H9 (cell line): ENCODE measurements around the gene CDH23. TPM values are rescaled to one million over a fixed set of nuclear protein-coding genes. Genes with fewer than 3 reads are reported as not detected.

ENCODE experiments used
- DNase-seq: peaks from one replicate; pipeline ENCODE4 v3.0.0-alpha.2; 2017
- H2AFZ ChIP-seq: one replicate; pipeline ENCODE4 v1.6.1; 2013; ENCODE audit warnings: mild to moderate bottlenecking, low read length, control low read depth, moderate library complexity
- H2AK5ac ChIP-seq: 2 replicates; pipeline ENCODE4 v1.6.1; 2013; ENCODE audit warnings: low read length, control low read depth, mixed read lengths; ENCODE audit not compliant: insufficient read length
- H2BK120ac ChIP-seq: one replicate; pipeline ENCODE4 v1.6.1; 2013; ENCODE audit warnings: low read depth, mild to moderate bottlenecking, low read length, control low read depth, inconsistent platforms; ENCODE audit not compliant: poor library complexity, severe bottlenecking
- H2BK12ac ChIP-seq: 2 replicates; pipeline ENCODE4 v1.6.1; 2013; ENCODE audit warnings: low read length, control low read depth, mixed read lengths, low read depth; ENCODE audit not compliant: insufficient read length
- H2BK15ac ChIP-seq: 2 replicates; pipeline ENCODE4 v1.6.1; 2013; ENCODE audit warnings: low read depth, low read length, control low read depth
- H2BK20ac ChIP-seq: one replicate; pipeline ENCODE4 v1.6.1; 2013; ENCODE audit warnings: low read depth, mild to moderate bottlenecking, low read length, control low read depth, inconsistent platforms; ENCODE audit not compliant: poor library complexity, severe bottlenecking
- H2BK5ac ChIP-seq: 2 replicates; pipeline ENCODE4 v1.6.1; 2013; ENCODE audit warnings: low read length, control low read depth, mixed read lengths; ENCODE audit not compliant: insufficient read length
- H3K14ac ChIP-seq: 2 replicates; pipeline ENCODE4 v1.6.1; 2013; ENCODE audit warnings: low read length, control low read depth; ENCODE audit not compliant: insufficient read depth
- H3K18ac ChIP-seq: 2 replicates; pipeline ENCODE4 v1.6.1; 2013; ENCODE audit warnings: low read depth, mild to moderate bottlenecking, mixed read lengths, low read length, control low read depth; ENCODE audit not compliant: insufficient read length
- H3K23ac ChIP-seq: 2 replicates; pipeline ENCODE4 v1.6.1; 2013; ENCODE audit warnings: low read length, control low read depth, mixed read lengths, low read depth; ENCODE audit not compliant: insufficient read length
- H3K23me2 ChIP-seq: 2 replicates; pipeline ENCODE4 v1.6.1; 2013; ENCODE audit warnings: low read depth, mild to moderate bottlenecking, mixed read lengths, low read length, control low read depth; ENCODE audit not compliant: insufficient read length, poor library complexity, severe bottlenecking
- H3K27ac ChIP-seq: 2 replicates; pipeline ENCODE4 v1.5.1; 2013; ENCODE audit warnings: low read length, control low read depth, mixed read lengths, low read depth; ENCODE audit not compliant: insufficient read length
- H3K27me3 ChIP-seq: 2 replicates; pipeline ENCODE4 v1.6.1; 2013; ENCODE audit warnings: low read length, control low read depth, inconsistent platforms; ENCODE audit not compliant: insufficient read depth
- H3K4ac ChIP-seq: 2 replicates; pipeline ENCODE4 v1.6.1; 2013; ENCODE audit warnings: low read depth, mild to moderate bottlenecking, control low read depth, inconsistent platforms, low read length, moderate library complexity
- H3K4me1 ChIP-seq: 2 replicates; pipeline ENCODE4 v1.6.1; 2013; ENCODE audit warnings: low read length, control low read depth, inconsistent platforms; ENCODE audit not compliant: insufficient read depth
- H3K4me2 ChIP-seq: 2 replicates; pipeline ENCODE4 v1.6.1; 2013; ENCODE audit warnings: low read length, control low read depth, mixed read lengths; ENCODE audit not compliant: insufficient read length, insufficient read depth
- H3K56ac ChIP-seq: 2 replicates; pipeline ENCODE4 v1.6.1; 2013; ENCODE audit warnings: low read depth, mild to moderate bottlenecking, mixed read lengths, low read length, control low read depth; ENCODE audit not compliant: insufficient read length
- H3K79me1 ChIP-seq: 2 replicates; pipeline ENCODE4 v1.6.1; 2013; ENCODE audit warnings: low read depth, mild to moderate bottlenecking, moderate library complexity, low read length, control low read depth, inconsistent platforms; ENCODE audit not compliant: insufficient read depth, poor library complexity, severe bottlenecking
- H3K79me2 ChIP-seq: 2 replicates; pipeline ENCODE4 v1.6.1; 2013; ENCODE audit warnings: low read length, control low read depth, inconsistent platforms; ENCODE audit not compliant: insufficient read depth
- H3K9ac ChIP-seq: 2 replicates; pipeline ENCODE4 v1.6.1; 2013; ENCODE audit warnings: low read length, control low read depth, mixed read lengths; ENCODE audit not compliant: insufficient read length; ENCODE audit errors: extremely low read depth
- H3K9me3 ChIP-seq: one replicate; pipeline ENCODE4 v1.6.1; 2013; ENCODE audit warnings: low read depth, low read length, inconsistent platforms; ENCODE audit not compliant: control insufficient read depth
- H3T11ph ChIP-seq: one replicate; pipeline ENCODE4 v1.6.1; 2013; ENCODE audit warnings: mild to moderate bottlenecking, low read length, control low read depth, inconsistent platforms
- H4K20me1 ChIP-seq: one replicate; pipeline ENCODE4 v1.6.1; 2013; ENCODE audit not compliant: control insufficient read depth, insufficient read length, insufficient read depth
- H4K5ac ChIP-seq: 2 replicates; pipeline ENCODE4 v1.6.1; 2013; ENCODE audit warnings: low read depth, mild to moderate bottlenecking, mixed read lengths, low read length, control low read depth; ENCODE audit not compliant: insufficient read length
- H4K8ac ChIP-seq: replicated peaks from 2 replicates; pipeline ENCODE4 v1.6.1; 2013; ENCODE audit warnings: low read length, control low read depth, mixed read lengths, low read depth; ENCODE audit not compliant: insufficient read length
- H4K91ac ChIP-seq: 2 replicates; pipeline ENCODE4 v1.6.1; 2013; ENCODE audit warnings: low read depth, mild to moderate bottlenecking, moderate library complexity, mixed read lengths, low read length, control low read depth; ENCODE audit not compliant: insufficient read length
- H3K27ac Mint-ChIP-seq, 3 experiments: 2 replicates in 2 of 3; 3 replicates in 1 of 3; pipeline ENCODE4 v1.8.0; 2020 to 2021; ENCODE audit warnings: mixed read lengths in 3 of 3, mild to moderate bottlenecking in 1 of 3, moderate library complexity in 1 of 3
- H3K27me3 Mint-ChIP-seq: 2 replicates; pipeline ENCODE4 v1.8.0; 2021; ENCODE audit warnings: low read depth, mild to moderate bottlenecking, moderate library complexity, mixed read lengths
- H3K36me3 Mint-ChIP-seq, 3 experiments: 2 replicates in 2 of 3; 3 replicates in 1 of 3; pipeline ENCODE4 v1.8.0; 2020 to 2021; ENCODE audit warnings: low read depth in 3 of 3, mixed read lengths in 3 of 3; ENCODE audit not compliant: insufficient read depth in 1 of 3
- H3K4me1 Mint-ChIP-seq, 2 experiments: 2 replicates each; pipeline ENCODE4 v1.8.0; 2020; ENCODE audit warnings: mixed read lengths in 2 of 2
- H3K4me3 Mint-ChIP-seq, 2 experiments: 2 replicates in 1 of 2; 3 replicates in 1 of 2; pipeline ENCODE4 v1.8.0; 2020 to 2021; ENCODE audit warnings: mild to moderate bottlenecking in 2 of 2, mixed read lengths in 2 of 2, moderate library complexity in 1 of 2
- H3K9me3 Mint-ChIP-seq, 2 experiments: 2 replicates in 1 of 2; 3 replicates in 1 of 2; pipeline ENCODE4 v1.8.0; 2020; ENCODE audit warnings: mild to moderate bottlenecking in 2 of 2, mixed read lengths in 2 of 2, moderate library complexity in 1 of 2
- WGBS: extraction: QIAGEN DNeasy Blood & Tissue Kit; methylation state at CpG from one replicate; pipeline ENCODE4 v1.1.7; 2013; ENCODE audit warnings: missing lambda C conversion rate, low lambda C conversion rate, mixed read lengths; ENCODE audit not compliant: insufficient read length; ENCODE audit errors: extremely low coverage; 5-methylcytosine and 5-hydroxymethylcytosine counted together
- total RNA-seq: library from RNA; stranded (reverse); gene quantifications from 2 replicates; pipeline ENCODE4 v1.2.1, GENCODE V29; 2021
- TF ChIP-seq, protein P1 (sequence below): fragments of 200-600 bp; sonication (generic); conservative IDR thresholded peaks from 3 replicates; pipeline ENCODE4 v1.8.0; 2021; ENCODE audit warnings: antibody characterized with exemption, mild to moderate bottlenecking

The CDH23 gene
- total RNA-seq, 1 experiment from 2014 or later: 2.1 TPM

DNA sequence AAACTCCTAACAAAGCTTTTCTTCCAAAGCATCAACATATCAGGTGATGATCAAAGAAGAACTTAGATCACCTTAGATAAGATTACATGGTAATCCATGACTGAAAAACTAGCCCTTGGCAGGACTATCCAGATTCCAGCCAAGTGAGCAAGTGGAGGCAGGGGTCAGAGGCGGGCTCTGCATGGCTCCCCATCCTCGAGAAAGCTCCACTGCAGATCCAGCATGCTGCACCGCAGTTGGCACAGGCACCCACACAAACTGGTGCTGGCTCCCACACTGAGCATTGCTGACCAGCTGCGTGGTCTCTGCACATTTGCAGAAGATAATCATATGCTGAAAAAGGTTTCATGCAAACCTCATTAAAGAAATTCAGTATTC is 444.2 kb downstream of the CDH23 start:
- Histone ChIP-seq H3K4me2 (no peak overlapping the region), H2BK15ac (no peak overlapping the region), H3K18ac (no peak overlapping the region), H2BK5ac (no peak overlapping the region), H3K4ac (no peak overlapping the region), H3K79me1 (peaks cover 8% of the 10 kb centered on the region), H3K27me3 (no peaks in the 10 kb centered on the region), H3K9me3 (no peaks in the 10 kb centered on the region), H3K4me1 (peaks cover 14% of the 10 kb centered on the region; the same call in 1 of the 2 replicates), H2AK5ac (no peak overlapping the region), H4K91ac (no peak overlapping the region), H3T11ph (no peak overlapping the region), H4K8ac (no peak overlapping the region), H3K56ac (no peak overlapping the region), H3K79me2 (peaks cover 62% of the 10 kb centered on the region; the same call in 1 of the 2 replicates), H3K23ac (no peak overlapping the region), H4K20me1 (no peaks in the 10 kb centered on the region), H2BK20ac (no peak overlapping the region), H3K27ac (no peak overlapping the region), H3K14ac (no peak overlapping the region), H2BK12ac (no peak overlapping the region), H3K23me2 (no peaks in the 10 kb centered on the region), H2AFZ (no peak overlapping the region), H4K5ac (no peak overlapping the region), H3K9ac (no peak overlapping the region), H2BK120ac (no peak overlapping the region)
- Mint-ChIP-seq H3K4me1 (peaks cover 47 to 63% of the 10 kb centered on the region in 2 experiments), H3K36me3 (peaks cover 0 to 4% (median 4%) of the 10 kb centered on the region in 3 experiments; a peak in 2 of 7 replicates), H3K4me3 (no peak overlapping the region), H3K27me3 (no peaks in the 10 kb centered on the region), H3K9me3 (no peaks in the 10 kb centered on the region), H3K27ac (peak overlapping the region in 2 of 3 experiments; percentile 68 to 73; a peak in 3 of 7 replicates)
- TF ChIP-seq, protein P1, sequence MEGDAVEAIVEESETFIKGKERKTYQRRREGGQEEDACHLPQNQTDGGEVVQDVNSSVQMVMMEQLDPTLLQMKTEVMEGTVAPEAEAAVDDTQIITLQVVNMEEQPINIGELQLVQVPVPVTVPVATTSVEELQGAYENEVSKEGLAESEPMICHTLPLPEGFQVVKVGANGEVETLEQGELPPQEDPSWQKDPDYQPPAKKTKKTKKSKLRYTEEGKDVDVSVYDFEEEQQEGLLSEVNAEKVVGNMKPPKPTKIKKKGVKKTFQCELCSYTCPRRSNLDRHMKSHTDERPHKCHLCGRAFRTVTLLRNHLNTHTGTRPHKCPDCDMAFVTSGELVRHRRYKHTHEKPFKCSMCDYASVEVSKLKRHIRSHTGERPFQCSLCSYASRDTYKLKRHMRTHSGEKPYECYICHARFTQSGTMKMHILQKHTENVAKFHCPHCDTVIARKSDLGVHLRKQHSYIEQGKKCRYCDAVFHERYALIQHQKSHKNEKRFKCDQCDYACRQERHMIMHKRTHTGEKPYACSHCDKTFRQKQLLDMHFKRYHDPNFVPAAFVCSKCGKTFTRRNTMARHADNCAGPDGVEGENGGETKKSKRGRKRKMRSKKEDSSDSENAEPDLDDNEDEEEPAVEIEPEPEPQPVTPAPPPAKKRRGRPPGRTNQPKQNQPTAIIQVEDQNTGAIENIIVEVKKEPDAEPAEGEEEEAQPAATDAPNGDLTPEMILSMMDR: no peak
- no CpG with 5 or more reads among the region's 4 CpGs for WGBS
- DNase-seq: no peak
